GM18507 (cell line): ENCODE measurements around the gene CYP4X1.
A peak's percentile ranks its signal among the peaks of the same experiment; 100 is the strongest.
"Not testable (repeated sequence)": the region's sequence is repeated elsewhere in the genome, so short reads cannot be mapped to it uniquely, and the experiment has no call there.

Source experiments
- DNase-seq: peaks from one replicate; pipeline ENCODE4 v3.0.0; 2011; ENCODE audit warnings: low read depth; ENCODE audit not compliant: insufficient read length; ENCODE audit errors: extremely low spot score
- FAIRE-seq: peaks from 2 replicates; lab custom pipeline; 2011; peaks lifted over from hg19 to GRCh38; lab: Jason Lieb, UNC

The CYP4X1 gene

GRCh38 chr1:47069080-47069479, 45.6 kb downstream of the CYP4X1 start:
- DNase-seq, FAIRE-seq: not testable (repeated sequence)

- FAIRE-seq, DNase-seq: not testable (repeated sequence)
Measured at GRCh38 chr1:47069509-47069908, 46.0 kb downstream of the CYP4X1 start.

DNA sequence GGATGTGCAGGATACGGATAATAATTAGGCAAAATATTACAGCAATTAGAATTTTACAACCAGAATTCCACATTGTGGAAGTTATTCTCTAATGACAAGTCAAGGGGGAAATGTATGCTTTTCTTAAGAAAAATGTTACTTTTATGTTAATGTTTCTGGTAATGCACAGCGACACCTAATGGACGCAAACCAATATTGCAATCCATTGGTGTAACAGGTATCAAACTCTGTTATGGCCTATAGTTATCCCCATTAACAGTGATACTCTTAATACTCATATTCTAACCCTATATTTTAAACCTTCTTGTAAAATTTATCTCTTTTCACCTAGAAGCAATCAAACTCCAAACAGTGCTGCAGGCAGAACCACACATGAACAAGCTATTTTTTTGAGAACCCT, 65.9 kb downstream of the CYP4X1 start:
- DNase-seq, result not testable (repeated sequence)
- FAIRE-seq, result peak; percentile 63

GRCh38 chr1:47091476-47091875, 68.0 kb downstream of the CYP4X1 start:
- not testable (repeated sequence) for DNase-seq
- peak; percentile 68 for FAIRE-seq
